Measurements from ENCODE around the gene IKZF2.

IKZF2 gene

DNA sequence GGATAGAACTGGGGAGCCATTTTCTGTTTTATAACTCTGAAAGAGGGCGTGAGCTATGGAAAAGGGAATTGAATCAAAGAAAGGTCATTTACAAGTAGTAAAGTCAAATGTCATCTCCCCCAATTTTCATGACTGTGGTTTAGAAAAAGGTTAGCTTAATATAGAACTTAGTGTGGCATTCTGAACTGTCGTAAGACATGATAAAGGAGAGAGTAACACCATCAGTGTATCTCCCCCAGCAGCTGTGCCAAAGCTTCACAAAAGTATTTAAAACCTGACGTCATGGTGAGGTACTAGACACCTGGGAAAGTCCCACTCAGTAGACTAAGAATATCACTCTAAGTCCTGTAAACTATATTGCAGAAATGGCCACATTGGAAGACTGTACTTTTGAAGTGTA lies 5.8 kb upstream of the IKZF2 start:
- in situ Hi-C loops (cut with MboI; ENCODE audit: low pct_unique_long_range_greater_than_20kb, low sequenced_read_pairs): no loop called here
- no peak for DNase-seq

DNA sequence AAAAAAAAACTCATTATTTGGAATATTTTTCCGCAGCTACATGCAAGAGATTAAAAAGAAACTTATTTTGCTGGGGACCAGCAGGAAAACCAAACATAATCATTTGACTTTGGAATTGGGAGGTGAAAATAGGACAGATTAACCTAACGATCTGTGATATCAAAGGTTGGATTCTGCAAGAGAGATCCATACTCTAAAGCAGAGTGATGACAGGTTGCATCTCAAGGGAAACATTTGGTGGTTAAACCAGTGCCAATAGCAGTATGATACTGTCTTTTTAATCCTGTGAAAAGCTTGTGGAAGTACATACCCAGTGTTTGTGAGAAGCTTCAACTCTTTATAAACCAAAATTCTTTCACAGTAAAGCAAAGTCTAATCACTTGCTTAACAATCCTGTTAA lies 5.3 kb upstream of the IKZF2 start:
- no peak for DNase-seq
- in situ Hi-C loops (cut with MboI; ENCODE audit: low pct_unique_long_range_greater_than_20kb, low sequenced_read_pairs): no loop called here

DNA sequence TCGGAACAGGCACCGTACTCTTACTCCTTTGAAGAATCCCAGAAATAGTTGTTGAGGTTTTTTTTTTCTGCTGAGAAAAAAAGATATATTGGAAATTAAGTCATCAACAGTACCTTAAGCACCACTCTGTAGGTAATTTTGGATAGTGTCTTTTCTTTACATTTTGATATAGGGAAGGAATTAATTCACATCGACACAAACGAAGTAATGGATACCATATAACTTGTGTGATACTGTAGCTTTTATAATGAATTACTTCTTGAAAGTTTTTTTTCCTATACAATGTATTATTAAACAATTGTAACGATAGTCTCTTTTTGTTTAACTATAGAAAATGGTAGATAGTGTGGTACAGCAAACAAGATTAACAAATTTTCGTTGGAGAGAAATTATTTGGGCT lies 1.5 kb upstream of the IKZF2 start:
- DNase-seq: no peak
- in situ Hi-C loops (cut with MboI; ENCODE audit: low pct_unique_long_range_greater_than_20kb, low sequenced_read_pairs): no loop called here

DNA sequence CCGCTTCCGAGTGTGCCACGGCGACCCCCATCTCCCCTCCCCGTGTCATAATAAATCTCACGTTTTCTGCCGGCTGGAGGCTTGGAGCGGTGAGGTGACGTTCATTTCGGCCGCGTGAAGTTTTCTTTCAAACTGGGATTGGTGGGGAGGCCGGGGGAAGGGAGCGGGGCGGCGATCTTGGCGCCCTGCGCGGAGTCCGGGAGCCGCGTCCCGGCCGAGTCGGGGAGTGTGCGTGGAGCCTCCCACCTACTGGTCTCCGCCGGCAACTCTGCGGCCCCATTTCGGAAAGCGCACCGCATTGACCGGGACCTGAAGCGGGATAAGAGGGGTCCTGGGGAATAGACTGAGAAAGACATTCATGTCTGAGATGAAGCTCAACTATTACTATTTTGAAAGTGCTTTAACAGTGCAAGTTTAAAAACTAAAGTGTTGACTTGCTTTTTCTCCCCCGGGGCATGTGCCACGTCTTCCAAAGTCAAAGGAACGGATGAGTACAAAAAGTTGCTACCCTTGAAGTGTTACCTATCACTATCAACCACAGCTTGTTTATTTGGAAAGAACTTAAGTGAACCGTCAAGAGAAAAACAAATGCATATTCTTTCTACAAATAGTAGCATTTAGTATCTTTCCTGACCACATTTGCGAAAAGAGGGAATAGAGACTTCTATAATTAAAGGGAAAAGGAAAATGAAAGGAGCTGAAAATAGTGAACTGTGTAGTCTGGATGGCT lies 818 bp upstream of the IKZF2 start:
- in situ Hi-C loops (cut with MboI; ENCODE audit: low pct_unique_long_range_greater_than_20kb, low sequenced_read_pairs): no loop called here
- peak; percentile 78 for DNase-seq

DNA sequence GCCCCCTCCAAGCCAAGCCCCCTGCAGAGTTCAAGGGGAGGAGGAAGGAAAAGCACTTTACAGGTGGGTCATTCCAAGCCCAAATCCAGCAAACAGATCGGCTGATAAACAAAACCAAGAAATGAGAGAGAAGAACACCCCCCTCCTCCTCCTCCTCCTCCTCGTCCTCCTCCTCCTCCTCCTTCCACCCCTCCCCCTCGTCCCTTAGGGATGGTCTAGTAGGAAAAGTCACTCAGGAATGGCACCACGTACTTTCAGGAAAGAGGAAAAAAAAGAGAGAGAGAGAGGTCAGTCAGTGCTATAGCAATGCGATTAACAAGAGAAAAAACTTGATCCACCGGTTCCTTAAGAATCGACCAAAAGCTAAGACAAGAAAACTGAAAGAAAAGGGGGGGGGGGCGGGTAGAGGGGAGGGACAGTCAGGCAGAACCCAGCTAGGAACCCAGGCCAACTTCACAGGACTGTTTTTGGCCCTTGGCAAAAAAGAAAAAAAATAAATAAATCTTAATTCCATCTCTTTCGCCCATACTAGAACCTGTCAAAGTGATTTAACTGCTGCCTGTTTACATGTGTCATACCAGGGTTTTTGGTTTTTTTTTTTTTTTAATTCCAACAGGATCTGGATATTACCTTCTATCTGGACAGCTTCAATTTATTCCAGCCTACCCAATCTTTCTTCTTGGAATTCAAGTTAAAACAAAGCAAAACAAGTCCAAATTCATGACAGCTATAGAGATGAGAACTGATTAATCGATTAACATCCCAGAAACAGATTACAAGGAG lies 906 bp downstream of the IKZF2 start:
- peak; percentile 56 for DNase-seq
- in situ Hi-C loops (cut with MboI; ENCODE audit: low pct_unique_long_range_greater_than_20kb, low sequenced_read_pairs): no loop called here

DNA sequence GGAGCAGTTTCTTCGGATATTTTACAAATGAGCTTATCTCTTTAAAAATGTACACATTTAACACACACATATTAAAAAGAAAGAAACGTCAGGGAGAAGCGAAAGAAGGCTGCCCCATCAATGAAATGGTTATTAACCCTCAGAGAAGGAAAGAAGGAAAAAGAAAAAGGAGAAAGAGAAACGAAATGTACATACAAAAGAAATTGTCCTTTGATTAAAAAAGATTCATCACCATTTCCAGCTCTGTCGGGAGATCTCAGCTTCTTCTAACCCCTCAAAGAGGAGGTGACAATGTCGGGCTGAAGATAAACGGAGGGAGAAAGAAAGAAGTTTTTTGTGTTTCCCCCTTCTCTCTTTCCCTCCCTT lies 1.5 kb downstream of the IKZF2 start:
- in situ Hi-C loops (cut with MboI; ENCODE audit: low pct_unique_long_range_greater_than_20kb, low sequenced_read_pairs): no loop called here
- DNase-seq: no peak

DNA sequence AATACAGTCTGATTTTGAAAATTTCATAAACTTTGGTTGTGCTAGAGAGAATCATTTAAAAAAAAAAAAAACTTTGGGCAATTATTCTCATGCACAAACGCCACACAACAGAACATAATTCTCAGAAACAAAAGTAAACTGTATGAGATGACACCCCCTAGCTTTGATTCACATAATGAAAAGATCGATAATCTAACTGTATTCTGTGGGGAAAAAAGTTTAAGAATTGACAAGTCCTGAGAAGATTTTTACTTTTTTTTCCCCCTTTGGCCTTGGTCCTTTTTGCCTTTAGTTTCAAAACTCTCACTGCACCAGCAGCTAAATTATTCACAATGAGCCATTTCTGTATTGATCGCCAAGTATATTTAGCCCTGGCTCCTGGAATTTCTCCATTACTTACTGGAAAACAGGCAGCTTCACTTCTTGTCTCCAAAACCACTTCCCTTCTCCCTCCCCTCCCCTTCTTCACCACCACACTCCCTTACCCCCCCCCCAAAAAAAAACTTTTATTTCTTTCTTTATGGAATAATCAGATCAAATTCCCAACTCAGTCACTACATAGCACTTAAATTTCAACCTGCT lies 2.0 kb downstream of the IKZF2 start:
- peak; percentile 71 for DNase-seq
- in situ Hi-C loops (cut with MboI; ENCODE audit: low pct_unique_long_range_greater_than_20kb, low sequenced_read_pairs): no loop called here

DNA sequence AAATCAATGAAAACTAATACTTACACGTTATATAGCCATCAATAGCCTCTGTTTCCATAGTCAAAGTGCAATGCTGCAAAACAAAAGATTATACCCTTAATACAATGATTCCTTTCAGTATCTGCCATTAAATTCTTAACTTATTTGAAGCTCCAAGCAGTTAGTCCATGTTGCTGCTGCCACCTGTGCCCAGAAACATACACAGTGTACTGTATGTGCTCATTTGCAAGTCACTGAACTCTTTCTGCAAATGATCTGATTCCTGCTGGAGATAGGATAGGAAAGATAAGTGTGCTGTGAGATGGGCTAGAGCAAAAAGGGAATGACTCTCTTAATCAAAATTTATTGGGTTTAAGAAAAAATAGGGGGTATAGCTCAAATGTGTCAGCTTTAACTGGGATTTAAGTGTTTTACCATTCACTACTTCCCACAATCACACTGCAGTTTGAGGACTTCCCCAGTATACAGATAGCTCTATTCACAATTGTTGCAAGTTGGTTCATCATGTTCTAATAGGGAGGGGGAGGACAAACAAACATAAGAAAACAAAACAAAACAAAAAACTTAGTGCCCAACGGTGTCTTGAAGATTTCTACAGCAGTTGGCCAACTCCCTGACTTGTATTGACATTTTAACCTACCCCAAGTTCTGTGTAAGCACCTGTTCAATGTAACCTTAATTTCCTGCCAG lies 2.7 kb downstream of the IKZF2 start:
- in situ Hi-C loops (cut with MboI; ENCODE audit: low pct_unique_long_range_greater_than_20kb, low sequenced_read_pairs): no loop called here
- DNase-seq: peak; percentile 59

DNA sequence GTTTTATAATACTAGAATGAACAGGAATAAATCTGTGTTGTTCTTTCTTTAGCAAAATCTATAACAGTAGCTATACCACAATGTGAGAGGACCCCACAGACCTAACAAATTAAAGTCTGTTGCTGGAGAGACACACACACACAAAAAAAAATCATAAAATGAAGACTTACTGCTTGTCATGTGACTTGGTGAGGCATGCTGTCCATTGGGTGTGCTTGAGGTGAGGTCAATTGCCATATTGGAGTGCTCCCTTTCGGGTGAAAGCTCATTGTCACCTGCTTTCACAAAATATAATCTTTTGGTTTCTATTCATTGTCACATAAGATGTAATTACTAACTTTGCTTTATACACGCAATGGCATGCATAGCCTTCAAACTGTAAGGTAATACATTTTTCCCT lies 3.9 kb downstream of the IKZF2 start:
- in situ Hi-C loops (cut with MboI; ENCODE audit: low pct_unique_long_range_greater_than_20kb, low sequenced_read_pairs): no loop called here
- DNase-seq: peak; percentile 64

DNA sequence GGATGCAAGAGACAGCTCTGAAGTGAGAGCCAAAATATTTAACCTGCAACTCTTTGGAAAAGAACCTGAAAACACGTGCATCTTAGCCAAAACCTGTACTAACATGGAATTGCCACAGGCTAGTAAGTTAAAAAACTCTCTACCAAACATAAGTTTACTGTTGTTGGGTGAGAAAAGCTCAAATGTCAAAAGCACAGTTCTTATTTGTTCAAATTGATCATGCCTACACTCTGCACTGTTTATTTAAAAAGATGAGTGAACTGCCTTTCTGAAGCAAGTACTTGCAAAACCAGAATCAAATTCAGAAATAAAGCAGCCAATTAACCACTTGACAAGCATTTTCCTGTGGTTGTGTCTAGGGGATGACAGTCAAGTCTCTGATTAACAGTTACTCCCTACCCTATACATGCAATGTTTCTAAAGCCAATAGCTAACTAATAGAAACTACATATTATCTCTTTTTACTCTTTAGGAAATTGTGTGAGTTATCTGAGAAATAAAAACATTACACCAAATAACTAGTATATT lies 5.6 kb downstream of the IKZF2 start:
- DNase-seq: peak; percentile 53
- in situ Hi-C loops (cut with MboI; ENCODE audit: low pct_unique_long_range_greater_than_20kb, low sequenced_read_pairs): no loop called here

DNA sequence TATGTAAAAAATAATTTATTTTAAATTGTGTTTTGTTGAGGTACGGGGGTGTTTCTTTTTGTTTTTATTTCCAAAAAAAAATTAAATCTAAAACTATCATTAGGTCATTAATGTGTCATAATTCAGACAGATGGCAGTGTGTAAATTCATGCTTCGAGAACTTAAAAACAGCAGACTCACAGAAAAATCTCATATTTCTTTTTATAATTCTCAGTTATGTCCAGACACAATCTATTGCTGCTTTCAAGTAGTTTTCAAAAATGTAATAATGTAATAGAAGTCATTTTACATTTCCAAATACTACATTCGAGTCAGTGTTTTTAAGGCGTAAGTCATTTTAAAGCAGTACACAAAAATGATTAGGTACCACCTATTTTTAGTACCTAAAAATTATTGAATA lies 14.3 kb downstream of the IKZF2 start:
- DNase-seq: no peak
- in situ Hi-C loops (cut with MboI; ENCODE audit: low pct_unique_long_range_greater_than_20kb, low sequenced_read_pairs): no loop called here

DNA sequence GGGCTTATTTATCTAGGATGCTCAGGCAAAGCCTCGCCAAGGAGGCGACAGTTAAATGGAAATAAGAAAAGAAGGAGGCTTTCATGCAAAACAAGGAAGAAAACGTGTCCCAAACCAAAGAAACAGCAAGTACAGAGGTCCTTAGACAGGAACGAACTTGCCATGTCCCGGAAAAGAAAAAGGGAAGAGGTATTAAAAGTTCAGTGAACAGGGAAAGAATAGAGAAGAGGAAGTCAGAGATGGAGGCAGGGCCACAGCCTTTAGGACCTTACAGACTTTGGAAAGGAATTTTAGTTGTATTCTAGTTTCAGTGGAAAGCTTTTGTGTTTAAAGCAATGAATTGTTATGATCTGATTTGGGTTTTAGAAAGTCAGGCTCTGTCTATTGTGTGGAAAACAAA lies 22.1 kb downstream of the IKZF2 start:
- in situ Hi-C loops (cut with MboI; ENCODE audit: low pct_unique_long_range_greater_than_20kb, low sequenced_read_pairs): no loop called here
- peak; percentile 80 for DNase-seq

DNA sequence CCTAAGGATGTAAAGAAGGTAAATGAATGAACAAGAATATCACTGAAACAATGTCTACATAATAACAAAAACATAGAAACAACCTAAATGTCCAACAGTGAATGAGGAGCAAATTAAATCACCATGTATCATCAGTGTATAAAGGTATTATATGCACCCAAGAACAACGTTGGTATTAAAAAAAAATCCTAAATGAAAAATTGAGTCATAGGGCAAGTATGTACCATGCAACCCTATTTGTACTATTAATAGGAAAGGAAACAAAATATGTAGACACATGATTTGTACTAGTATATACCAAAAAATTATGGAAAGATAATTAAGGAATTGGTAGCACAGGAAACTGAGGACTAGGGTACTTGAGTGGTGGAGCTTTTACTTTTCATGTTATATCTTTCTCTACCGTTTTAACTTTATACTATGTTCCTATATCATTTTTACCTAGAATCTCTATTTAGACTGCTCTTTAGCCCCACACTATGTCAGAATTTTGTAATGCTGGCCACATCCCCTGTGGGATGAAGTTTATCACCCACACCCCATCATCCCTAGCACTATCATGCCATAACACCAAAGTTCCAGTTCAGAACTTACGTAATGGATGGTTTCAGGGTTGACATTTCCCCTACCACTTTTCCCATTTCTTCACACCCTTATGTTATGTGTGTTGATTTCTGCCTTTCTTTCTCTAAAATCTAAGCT lies 25.6 kb downstream of the IKZF2 start:
- no peak for DNase-seq
- in situ Hi-C loops (cut with MboI; ENCODE audit: low pct_unique_long_range_greater_than_20kb, low sequenced_read_pairs): no loop called here

DNA sequence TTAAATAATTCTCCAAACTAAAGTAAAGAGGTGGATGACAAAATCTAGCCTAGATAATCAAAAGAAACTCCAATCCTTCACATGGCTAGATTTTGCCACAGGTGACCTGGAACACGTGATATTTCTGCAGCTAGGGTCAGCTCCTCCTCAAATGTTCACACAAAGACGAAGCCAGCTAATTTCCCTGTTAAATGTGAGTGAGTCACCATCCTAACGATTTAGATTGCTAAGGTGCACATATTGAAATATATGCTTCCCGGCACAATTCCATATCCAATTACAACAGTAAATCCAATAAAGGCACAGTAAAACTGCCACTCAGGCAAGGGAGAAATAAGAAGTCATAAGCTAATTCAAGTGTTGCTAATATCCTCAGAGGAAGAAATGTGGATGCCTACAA lies 28.7 kb downstream of the IKZF2 start:
- in situ Hi-C loops (cut with MboI; ENCODE audit: low pct_unique_long_range_greater_than_20kb, low sequenced_read_pairs): no loop called here
- DNase-seq: no peak

DNA sequence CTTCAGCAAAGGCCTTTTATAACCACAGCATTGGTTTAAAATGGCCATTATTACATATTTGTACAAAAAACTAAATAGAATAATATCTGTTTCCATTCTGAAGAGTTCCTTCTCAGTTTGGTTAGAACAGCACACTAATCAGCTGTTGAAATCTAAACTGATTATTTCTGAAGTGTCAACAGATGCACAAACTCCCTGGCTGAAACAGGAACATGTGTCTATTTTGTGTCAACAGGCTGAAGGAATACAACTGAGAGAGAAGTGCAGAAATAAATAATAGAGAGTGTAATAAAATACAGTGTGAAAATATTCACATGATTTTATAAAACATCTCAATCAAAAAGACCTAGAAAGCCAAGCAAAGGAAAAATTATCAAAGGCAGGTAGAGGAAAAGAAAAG lies 29.7 kb downstream of the IKZF2 start:
- in situ Hi-C loops (cut with MboI; ENCODE audit: low pct_unique_long_range_greater_than_20kb, low sequenced_read_pairs): no loop called here
- DNase-seq: no peak

DNA sequence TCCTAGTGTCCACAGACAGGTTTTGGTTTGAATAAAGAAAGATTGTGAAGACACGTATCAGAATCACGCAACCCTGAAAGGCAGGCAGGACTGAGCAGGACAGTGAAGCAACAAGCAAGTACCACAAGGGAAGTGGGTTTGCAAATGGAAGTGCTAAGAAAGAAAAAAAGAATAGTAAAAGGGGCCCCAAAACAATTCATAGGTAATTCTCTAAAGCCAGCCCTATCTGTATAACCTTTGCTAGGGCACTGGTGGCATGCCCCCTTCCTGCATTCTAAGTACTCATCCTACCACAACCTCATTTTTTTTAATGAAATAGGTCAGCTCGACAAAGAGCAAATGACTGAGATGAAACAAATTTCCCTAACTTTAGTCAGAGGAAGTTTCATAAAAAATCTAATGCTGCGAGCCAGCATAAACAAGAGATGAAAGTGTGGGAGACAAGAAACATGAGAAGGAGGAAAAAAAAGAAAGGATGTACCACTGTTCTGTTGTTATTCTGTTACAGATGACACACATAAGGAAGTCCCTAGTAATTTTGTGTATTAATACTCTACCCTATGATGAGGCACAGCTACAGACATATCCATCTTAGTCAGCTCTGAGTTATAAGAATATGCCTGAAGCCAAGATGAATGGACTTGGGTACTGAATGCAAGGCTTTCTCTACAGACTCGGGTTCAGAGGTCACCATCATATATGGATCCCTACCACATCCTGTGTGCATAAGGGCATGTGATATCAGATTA lies 32.2 kb downstream of the IKZF2 start:
- in situ Hi-C loops (cut with MboI; ENCODE audit: low pct_unique_long_range_greater_than_20kb, low sequenced_read_pairs): no loop called here
- peak; percentile 50 for DNase-seq

DNA sequence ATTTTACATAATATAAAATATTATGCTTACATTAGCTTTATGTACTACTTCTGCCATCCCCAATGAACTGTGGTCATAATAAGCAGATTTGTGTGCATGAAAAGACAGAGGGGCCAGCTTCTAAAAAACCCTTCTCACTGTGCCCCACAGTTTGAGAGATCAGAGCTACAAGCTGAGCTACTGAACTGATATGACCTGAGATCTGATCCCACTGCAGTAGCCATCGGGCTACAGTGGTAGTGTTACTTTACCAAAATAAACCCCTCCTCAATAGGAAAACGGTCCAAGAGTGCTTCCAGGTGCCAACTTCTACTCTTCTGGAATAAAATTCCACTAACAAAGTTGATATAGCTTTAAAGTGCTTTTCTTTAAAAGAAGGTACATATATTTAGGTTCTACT lies 43.1 kb downstream of the IKZF2 start:
- no peak for DNase-seq
- in situ Hi-C loops (cut with MboI; ENCODE audit: low pct_unique_long_range_greater_than_20kb, low sequenced_read_pairs): no loop called here

DNA sequence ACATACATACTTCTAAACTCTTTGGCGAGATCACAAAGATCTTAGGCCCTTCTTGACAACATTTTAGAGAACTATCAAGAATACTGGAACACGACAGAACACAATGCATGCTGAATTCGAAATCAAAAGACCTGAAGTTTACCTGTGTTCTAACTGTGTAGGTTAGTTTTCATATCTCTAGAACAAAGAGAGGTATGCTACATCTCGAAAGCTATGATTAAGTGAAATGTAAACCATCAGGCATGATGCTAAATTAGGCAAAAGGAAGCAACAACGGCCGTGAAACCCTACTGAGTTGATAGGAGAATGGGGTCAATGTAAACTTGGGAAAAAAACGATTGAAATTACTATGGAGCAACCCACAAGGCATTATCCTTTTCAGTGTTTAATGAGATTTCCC lies 43.7 kb downstream of the IKZF2 start:
- no peak for DNase-seq
- in situ Hi-C loops (cut with MboI; ENCODE audit: low pct_unique_long_range_greater_than_20kb, low sequenced_read_pairs): no loop called here

DNA sequence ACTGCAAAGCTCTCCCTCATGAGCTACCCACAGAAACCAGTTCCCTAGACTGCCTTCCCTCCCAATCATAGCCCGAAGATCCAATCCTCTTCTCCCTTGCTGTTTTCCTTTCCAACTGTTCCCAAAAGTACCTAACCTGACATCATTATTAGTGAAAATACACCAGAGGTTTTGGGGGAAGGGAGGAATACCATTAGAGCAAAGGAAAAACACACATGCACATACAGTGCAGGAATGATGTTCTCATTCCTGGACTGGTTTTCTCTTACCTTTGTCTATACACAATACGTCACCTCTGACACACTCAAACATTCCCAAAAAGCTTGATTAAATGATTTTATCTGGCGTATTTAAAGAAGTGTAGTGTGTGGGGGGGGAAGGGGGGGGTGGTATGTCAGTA lies 46.2 kb downstream of the IKZF2 start:
- in situ Hi-C loops (cut with MboI; ENCODE audit: low pct_unique_long_range_greater_than_20kb, low sequenced_read_pairs): no loop called here
- DNase-seq: no peak

Measured in KBM-7 (cell line).